ENCODE results near the gene CNPY4.

The CNPY4 gene, protein sequence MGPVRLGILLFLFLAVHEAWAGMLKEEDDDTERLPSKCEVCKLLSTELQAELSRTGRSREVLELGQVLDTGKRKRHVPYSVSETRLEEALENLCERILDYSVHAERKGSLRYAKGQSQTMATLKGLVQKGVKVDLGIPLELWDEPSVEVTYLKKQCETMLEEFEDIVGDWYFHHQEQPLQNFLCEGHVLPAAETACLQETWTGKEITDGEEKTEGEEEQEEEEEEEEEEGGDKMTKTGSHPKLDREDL

DNA sequence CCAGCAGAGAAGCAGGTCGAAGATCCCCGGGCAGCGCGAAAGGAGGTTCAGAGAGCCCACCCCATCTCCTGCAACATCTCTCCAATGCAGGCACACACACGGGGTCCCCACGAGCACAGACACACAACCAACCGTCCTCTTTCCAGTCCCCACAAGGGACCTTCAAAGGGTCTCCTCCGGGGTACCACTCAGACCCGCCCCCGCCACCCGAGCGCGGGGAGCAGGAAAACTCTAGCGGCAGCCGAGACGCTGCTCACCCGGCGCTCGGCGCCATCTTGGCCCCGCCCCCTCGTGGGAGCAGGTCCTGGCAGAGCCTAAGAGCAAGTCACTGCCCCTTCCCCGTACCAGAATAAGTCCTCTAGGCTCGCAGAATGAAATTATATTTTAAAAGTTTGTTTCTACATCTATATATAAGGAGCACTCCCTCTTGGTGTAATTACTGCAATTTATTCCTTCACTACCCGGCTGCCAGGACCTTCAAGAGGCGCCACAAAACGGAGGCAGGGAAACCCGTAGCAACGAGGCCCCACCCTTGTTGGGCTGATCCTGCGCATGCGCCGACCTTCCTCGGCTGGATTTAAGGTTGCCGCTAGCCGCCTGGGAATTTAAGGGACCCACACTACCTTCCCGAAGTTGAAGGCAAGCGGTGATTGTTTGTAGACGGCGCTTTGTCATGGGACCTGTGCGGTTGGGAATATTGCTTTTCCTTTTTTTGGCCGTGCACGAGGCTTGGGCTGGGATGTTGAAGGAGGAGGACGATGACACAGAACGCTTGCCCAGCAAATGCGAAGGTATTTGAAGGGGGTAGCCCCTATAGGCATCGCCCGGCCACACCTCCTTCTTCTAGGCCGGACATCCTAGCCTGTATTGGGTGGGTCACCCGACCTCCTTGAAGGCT is at the start of gene CNPY4, which contains the start of gene TAF6:
CNPY4 (plus strand) TSS at position 563 of the 898 bp plus-strand sequence; CDS start at position 674, 111 bp downstream.
TAF6 (minus strand) TSS at position 287 of the 898 bp plus-strand sequence. CDS start 5,149 bp downstream, outside the sequence.
- DNase-seq = peak; percentile 92

DNA sequence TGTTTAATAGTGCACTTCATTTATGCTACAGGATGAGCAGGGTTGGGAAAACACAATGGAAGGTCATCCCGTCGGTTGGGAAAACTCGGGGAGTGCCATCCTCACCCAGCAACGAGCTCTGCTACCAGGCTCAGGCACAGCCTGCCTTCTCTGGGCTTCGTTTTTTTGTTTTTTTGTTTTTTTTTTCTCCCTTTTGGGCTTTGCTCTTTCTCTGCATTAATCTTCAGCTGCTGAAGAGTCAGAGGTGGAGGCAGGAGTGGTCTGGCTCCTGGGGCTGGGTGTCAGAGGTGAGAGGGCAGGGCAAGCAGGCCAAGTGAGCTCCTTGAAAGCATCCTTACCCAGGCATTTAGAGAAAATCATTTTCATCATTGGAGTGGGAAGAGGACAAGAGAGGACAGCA is 49.4 kb upstream of the CNPY4 start:
- no peak for DNase-seq

DNA sequence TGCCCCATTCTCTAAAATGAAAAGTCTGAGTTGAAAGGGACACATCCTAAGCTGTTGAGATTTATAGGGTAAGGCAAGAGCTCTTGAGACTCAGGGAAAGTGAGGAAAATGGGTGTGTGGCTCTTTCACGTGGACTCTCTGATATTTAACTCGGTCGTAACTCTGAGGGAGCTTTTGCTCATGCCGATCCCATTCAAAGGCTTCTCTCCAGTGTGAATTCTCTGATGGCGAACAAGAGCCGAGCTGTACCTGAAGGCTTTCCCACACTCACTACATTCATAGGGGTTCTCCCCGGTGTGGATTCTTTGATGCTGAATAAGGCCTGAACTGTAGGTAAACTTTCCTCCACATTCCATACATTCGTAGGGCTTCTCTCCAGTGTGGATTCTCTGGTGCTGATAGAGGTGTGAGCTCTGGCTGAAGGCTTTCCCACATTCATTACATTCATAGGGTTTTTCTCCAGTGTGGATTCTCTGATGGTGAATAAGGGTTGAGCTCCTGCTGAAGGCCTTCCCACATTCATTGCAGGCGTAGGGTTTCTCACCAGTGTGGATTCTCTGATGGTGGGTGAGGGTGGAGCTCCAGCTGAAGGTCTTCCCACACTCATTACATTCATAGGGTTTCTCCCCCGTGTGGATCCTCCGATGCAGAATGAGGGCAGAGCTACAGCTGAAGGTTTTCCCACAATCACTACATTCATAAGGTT is 48.3 kb upstream of the CNPY4 start:
- no peak for DNase-seq

DNA sequence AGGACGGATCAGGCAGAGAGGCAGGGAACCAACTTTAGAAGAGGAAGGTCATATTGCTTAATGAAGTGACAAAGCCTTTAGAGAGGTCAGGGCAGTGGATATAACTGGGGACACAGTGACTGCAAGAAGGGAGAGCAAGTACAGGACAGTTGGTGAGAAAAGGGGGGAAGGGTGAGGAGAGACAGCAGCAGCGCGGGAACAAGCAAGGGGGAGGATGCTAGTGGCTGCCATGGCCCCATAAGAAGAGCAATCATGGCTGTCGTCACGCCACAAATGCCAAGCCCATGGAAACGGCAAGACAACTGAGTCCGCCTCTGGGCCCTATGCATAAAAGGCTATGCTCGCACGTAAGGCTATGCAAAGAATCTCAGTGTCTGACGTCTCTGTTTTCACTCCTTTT is 47.0 kb upstream of the CNPY4 start:
- DNase-seq = no peak

DNA sequence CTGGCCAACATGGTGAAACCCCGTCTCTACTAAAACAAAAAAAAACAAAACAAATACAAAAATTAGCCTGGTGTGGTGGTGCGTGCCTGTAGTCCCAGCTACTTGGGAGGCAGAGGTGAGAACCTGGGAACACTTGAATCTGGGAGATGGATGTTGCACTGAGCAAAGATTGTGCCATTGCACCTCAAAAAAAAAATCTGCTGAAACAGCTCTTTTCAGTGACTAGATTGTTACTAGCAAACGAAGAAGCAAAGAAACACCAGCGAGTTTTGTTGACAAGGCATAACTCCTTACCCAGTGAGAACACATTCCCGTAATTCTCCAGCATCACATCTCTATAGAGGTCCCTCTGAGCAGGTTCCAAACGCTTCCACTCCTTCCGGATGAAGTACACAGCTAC is 44.6 kb upstream of the CNPY4 start:
- no peak for DNase-seq

DNA sequence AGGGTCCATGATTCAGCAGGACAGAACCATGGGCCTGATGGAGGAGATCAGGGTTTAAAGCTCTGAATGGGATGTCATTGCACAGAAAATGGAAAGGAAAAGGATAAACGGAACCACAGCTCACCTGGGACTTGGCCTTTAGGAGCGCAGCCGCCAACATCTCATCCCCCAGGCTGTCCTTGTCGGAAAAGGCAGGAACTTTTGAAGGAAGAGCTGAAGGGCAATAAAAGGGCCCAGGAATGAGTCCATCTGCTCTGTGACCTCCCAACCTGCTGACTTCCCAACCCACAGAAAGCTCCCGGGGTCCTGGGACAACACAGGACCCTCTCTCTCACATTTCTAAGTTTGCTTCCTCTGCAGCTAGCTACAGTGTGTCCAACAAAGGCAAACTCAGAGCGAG is 44.0 kb upstream of the CNPY4 start:
- DNase-seq = no peak

DNA sequence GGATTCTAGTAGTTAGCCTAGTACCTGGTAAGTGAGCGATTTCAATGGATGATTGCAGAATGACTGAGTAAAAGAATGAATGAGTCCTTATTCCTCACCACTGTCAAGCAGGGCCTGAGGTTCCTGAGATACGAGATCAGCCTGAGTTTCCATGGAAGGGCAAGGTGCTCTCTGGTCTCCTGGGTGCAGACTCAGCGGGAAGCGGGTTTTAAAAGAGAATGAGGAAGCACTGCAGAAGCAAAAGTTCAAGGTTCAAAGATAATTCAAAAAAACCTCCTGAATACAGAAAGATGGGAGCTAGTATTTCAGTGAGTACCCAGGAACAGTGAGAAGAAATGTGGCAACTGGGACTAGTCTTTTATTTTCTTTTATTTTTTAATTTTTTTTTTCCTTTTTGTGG is 42.2 kb upstream of the CNPY4 start:
- DNase-seq = no peak

DNA sequence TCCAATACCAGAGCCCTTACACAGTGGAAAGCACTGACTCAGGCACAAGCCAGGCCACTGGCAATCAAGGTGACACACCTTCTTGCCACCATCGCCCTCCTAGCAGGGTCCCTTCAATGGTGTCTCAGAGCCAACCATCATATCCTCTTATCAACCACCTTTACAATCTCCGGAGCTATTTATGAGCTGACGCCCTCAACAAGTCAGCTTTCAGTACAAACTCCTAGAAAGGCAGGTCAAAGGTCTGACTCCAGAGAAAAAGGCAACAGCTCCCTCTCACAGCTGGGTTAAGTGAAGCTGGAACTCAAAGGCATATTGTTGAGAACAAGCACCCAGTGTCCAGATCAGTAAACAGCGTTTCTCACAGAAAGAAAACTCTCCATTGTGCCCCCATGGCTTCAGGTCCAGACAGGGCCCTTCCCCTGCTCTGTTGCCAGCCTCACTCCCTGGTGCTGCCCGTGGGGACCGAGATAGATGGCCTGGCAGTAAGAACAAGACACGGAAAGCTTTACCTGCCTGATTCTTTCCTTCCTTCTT is 40.3 kb upstream of the CNPY4 start:
- no peak for DNase-seq

DNA sequence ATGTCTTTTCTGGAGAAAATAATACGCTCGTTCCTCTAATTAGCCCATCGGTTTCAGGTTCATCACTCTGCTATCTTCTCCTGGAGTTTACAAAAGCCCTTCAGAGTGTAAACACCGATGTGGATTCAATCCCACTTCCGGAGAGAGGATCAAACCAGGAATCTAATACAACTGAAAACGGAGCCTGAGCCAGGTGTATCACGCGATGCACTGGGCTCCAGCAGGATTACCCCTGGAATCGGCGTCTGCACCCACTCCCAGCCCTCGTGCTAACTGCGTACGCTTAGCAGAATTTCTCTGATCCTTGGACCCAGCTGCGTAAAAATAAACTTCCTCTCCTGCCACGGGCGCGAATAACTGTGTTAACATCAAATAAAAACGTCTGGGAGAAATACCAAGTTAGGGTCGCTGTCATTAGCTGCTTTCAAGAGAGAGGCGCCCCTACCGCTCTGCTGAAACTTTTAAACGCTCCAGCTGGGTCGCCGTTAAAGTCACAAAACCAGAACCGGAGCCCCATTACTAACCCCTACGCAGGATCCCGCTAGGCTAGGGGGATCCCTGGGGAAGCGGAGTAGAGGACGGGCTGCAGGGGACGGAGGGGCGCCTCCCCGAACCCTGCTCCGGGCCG is 38.4 kb upstream of the CNPY4 start:
- DNase-seq = no peak

DNA sequence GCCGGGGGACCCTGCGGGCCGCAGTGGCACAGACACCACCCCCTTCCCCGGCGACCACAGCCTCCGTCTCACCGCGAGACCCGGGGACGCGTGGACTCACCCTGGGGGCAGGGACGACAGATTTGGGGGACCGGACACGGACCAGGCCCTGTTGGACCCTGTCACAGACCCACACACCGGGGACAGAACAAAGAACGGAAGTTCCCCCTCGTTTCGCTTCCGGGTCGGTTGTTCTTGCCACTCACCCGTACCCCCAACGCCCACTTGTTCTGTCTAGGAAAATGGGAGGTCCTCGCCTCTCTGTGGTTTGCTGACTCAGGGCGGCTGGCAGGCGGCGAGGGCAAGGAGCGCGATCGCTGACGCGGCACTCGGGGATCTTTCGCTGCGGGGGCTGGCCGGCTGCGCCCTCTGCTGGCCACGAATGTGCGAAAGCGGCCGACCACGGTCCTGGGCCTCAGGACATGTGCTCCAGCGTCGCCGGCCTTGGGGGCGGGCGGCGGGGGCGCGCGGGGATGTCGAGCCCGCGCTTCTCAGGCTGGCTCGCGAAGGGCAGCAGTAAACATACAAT is 37.8 kb upstream of the CNPY4 start, which contains the start of gene ZNF3:
ZNF3 (minus strand) TSS at position 189 of the 568 bp plus-strand sequence. CDS start 4,366 bp downstream, outside the sequence.
- peak; percentile 98 for DNase-seq

DNA sequence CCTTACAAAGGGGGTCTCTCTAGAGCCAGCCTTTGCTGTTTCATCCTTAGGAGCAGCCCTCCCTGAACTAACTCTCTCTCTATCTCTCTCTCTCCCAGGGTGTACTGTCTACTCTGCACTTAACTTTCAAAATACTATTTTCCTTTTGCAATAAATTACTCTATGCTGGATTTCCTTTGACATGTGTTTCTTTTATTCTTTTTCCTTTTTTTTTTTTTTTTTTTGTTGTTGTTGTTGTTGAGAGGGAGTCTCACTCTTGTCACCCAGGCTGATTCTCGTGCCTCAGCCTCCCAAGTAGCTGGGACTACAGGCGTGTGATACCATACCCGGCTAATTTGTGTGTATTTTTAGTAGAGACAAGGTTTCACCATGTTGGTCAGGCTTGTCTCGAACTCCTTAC is 36.5 kb upstream of the CNPY4 start:
- DNase-seq = no peak

DNA sequence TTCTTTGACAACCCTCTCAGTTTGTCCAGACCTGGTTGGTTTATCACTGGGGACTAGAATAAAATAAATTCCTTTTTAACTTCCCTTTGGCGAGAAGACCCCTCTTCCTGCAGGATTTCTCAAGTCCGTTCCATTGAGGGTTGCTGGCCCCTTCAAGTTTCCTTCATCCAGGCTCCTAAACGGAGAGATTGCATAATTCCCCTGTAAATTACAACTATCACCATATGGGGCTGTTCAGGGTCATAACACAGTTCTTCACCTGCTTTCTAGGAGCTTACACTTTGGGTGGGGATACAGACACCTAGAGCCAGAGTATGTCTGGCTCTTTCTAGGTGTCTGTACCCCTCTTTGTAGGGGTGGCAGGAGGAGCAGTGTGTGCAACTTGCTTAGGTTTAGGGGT is 33.9 kb upstream of the CNPY4 start:
- no peak for DNase-seq

DNA sequence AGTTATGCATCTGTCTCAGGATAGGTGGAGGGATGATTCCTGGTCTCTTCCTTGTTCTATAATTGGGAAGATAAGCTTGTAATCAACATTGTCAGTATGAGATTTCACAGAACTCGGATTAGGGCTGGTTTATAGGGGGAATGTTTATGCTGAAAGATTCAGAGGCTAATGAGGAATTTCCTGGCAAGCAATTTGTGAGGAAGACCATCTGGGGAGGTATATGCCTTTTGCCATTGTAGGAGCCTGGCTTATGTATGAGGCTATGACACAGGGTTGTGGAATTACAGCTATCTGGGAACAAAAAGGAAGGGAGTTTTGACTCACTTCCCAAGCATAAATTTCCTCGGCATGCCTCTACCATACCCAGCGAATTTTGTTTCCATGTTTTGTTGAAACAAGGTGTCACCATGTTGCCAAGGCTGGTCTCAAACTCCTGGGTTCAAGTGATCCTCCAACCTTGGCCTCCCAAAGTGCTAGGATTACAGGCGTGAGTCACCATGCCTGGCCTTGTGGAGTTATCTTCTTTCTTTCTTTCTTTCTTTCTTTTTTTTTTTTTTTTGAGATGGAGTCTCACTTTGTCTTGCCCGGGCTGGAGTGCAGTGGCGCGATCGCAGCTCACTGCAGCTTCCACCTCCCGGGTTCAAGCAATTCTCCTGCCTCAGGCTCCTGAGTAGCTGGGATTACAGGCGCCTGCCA is 32.2 kb upstream of the CNPY4 start:
- DNase-seq = peak; percentile 80

DNA sequence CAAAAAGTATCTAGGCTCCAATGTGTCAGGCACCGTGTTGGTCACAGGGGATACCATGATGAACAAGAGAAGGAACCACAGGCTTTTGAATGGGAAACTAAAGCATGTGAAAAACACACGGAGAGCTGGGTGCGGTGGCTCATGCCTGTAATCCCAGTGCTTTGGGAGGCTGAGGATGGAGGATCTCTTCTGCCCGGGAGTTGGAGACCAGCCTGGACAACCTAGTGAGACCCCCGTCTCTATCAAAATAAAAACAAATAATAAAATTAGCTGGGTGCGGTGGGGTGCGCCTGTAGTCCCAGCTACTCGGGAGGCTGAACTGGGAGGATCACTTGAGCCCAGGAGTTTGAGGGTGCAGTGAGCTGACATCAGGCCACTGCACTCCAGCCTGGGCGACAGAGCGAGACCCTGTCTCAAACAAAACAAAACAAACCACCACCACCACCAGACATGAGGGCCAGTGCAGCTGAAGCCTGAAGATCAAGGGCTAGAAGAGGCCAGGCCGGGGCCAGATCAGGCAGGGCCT is 31.3 kb upstream of the CNPY4 start:
- no peak for DNase-seq

DNA sequence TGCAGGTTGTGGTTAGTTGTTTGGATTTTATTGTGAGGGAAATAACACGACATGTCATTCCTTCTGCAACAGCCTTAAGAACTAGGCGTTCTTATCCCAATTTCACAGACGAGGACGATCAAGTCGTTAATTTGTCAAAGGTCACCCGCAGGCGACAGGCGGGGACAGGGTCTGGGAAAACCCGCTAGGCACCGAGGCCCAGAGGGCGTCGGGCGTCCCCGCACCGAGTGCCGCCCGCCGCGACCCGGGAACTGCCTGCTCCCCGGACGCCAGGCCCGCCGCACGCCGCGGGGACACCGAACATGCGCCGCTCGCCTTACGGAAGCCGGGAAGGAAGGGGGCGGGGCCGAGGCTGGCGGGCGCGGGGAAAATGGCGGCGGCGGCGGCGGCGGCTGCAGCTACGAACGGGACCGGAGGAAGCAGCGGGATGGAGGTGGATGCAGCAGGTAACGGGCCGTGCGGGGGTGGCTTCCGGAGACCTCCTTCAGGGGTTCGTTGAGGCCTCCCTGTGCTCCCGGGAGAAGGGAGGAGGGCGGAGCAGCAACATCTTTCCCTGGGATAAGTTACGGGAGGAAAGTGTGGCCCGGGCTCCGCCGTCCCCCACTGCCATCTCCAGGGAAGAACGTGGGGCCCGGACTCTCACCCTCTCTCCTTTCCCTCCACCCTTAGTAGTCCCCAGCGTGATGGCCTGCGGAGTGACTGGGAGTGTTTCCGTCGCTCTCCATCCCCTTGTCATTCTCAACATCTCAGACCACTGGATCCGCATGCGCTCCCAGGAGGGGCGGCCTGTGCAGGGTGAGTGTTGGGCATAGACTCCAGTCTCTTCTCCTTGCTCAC is 30.6 kb upstream of the CNPY4 start, which contains the start of gene COPS6:
COPS6 (plus strand) TSS at position 349 of the 837 bp plus-strand sequence; CDS start at position 371, 22 bp downstream.
- no peak for DNase-seq

DNA sequence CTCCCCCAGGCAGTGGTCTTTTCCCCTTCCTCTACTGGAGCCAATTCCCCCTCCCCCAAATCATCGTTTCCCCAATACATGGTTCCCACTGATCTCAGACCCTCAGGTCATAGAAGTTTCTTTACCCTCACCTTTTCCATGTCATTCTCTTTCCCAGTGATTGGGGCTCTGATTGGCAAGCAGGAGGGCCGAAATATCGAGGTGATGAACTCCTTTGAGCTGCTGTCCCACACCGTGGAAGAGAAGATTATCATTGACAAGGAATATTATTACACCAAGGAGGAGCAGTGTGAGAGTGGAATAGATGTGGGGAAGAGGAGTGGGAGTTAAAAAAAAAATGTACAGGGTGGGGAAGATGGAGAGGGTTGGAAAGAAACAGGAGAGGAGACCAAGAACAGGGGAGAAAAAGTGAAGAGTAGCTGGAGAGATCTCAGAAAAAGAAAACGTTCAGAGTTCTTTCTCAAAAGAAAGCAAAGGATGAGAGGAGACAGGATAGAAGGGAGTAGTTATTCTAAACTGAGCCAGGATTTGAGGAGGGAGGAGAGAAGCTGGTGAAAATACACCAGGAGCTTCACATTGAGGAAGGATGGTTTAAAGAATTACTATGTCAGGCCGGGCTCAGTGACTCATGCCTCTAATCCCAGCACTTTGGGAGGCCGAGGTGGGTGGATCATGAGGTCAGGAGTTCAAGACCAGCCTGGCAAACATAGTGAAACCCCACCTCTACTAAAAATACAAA is 29.8 kb upstream of the CNPY4 start:
- no peak for DNase-seq

DNA sequence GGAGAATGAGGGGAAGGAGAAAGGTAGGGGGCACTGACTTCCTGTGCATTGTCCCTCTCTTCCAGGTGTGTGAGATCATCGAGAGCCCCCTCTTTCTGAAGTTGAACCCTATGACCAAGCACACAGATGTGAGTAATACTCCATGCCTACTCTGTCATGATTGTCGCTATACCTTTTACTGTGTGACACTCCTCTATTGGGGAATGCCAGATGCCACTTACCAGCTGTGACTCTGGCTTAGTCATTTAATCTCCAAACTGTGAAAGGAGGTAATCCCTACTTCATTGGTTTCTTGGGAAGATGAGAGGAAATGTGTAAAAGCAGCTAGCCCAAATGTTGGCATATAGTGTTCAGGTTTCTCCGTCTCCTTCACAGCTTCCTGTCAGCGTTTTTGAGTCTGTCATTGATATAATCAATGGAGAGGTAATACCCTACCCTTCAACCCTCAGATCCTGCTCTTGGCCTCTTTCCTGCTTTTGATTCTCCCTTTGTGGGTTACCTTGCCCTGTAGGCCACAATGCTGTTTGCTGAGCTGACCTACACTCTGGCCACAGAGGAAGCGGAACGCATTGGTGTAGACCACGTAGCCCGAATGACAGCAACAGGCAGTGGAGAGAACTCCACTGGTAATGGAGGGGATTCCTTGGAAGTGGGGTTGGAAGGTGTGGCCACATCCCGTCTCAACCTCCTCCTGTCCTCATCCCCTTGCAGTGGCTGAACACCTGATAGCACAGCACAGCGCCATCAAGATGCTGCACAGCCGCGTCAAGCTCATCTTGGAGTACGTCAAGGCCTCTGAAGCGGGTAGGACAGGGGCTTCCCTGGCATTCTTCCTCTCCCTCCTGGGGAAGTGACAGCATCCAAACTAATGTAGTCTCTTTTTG is 28.7 kb upstream of the CNPY4 start:
- DNase-seq = no peak

DNA sequence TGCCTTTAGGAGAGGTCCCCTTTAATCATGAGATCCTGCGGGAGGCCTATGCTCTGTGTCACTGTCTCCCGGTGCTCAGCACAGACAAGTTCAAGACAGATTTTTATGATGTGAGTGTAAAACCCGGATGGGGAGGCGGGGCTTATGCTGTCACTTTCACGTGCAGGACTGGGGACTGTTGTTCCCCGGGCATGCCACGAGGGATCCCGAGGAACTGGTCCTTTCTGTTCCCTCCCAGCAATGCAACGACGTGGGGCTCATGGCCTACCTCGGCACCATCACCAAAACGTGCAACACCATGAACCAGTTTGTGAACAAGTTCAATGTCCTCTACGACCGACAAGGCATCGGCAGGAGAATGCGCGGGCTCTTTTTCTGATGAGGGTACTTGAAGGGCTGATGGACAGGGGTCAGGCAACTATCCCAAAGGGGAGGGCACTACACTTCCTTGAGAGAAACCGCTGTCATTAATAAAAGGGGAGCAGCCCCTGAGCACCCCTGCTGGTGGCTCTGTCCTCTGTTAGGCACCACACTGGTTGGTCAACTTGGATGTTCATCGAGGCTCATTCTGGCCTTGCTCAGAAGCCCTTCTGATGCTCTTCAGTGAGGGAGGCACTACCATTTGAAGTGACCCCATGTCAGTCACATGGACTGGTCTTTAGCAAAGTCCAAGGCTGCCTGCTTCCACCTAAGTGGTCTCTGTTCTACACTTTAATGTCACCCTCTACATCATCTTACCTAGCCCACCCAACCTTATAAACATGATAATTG is 27.8 kb upstream of the CNPY4 start:
- no peak for DNase-seq
